Liver (tissue), 9 donors: Measurements from ENCODE around the gene ZBTB45. TPM values are rescaled to one million over a fixed set of nuclear protein-coding genes. Genes with fewer than 3 reads are reported as not detected.

Experiments used
- DNase-seq: peaks from one replicate; pipeline ENCODE4 v3.0.0-alpha.2; 2017; ENCODE audit warnings: low spot score
- H3K27ac ChIP-seq, 2 donors: one replicate each; pipeline ENCODE4 v1.7.0; 2013; ENCODE audit warnings: inconsistent platforms in 2 of 2, low read length in 2 of 2, control low read depth in 1 of 2, low read depth in 1 of 2, mild to moderate bottlenecking in 1 of 2
- H3K27me3 ChIP-seq, 4 donors: one replicate each; pipeline versions ENCODE4 v1.6.1 to v1.7.0; 2013; ENCODE audit warnings: low read length in 3 of 4, inconsistent platforms in 1 of 4, mild to moderate bottlenecking in 1 of 4, moderate library complexity in 1 of 4; ENCODE audit not compliant: control insufficient read depth in 4 of 4, insufficient read depth in 4 of 4
- H3K36me3 ChIP-seq, 4 donors: one replicate each; pipeline versions ENCODE4 v1.6.1 to v1.7.0; 2013; ENCODE audit warnings: low read length in 3 of 4, mild to moderate bottlenecking in 3 of 4, low read depth in 1 of 4, moderate library complexity in 1 of 4; ENCODE audit not compliant: control insufficient read depth in 4 of 4, insufficient read depth in 3 of 4
- H3K4me1 ChIP-seq, 4 donors: one replicate each; pipeline versions ENCODE4 v1.6.1 to v1.7.0; 2013; ENCODE audit warnings: low read length in 3 of 4, mild to moderate bottlenecking in 3 of 4, moderate library complexity in 1 of 4; ENCODE audit not compliant: control insufficient read depth in 4 of 4, insufficient read depth in 4 of 4
- H3K4me3 ChIP-seq, 3 donors: one replicate each; pipeline versions ENCODE4 v1.6.1 to v1.7.0; 2013; ENCODE audit warnings: low read length in 3 of 3, control low read depth in 1 of 3, low read depth in 1 of 3, mild to moderate bottlenecking in 1 of 3
- H3K9ac ChIP-seq, 2 donors: one replicate each; pipeline ENCODE4 v1.7.0; 2013; ENCODE audit warnings: low read length in 2 of 2, mild to moderate bottlenecking in 2 of 2, moderate library complexity in 2 of 2, control low read depth in 1 of 2, low read depth in 1 of 2
- H3K9me3 ChIP-seq, 4 donors: one replicate each; pipeline versions ENCODE4 v1.6.1 to v1.7.0; 2013; ENCODE audit warnings: low read length in 3 of 4; ENCODE audit not compliant: control insufficient read depth in 4 of 4
- EGR1 ChIP-seq, 2 donors: IDR thresholded peaks; 2 replicates each; pipeline ENCODE4 v1.6.1; 2016 to 2018; ENCODE audit warnings: antibody characterized with exemption in 2 of 2, low read depth in 2 of 2
- FOXA1 ChIP-seq: IDR thresholded peaks from 2 replicates; pipeline ENCODE4 v1.6.1; 2016; ENCODE audit warnings: antibody characterized with exemption
- FOXA2 ChIP-seq: IDR thresholded peaks from 2 replicates; pipeline ENCODE4 v1.6.1; 2016; ENCODE audit warnings: antibody characterized with exemption
- GABPA ChIP-seq, 2 donors: IDR thresholded peaks in 1 of 2; conservative IDR thresholded peaks in 1 of 2; 2 replicates each; pipeline ENCODE4 v1.6.1; 2016; ENCODE audit warnings: antibody characterized with exemption in 2 of 2, mild to moderate bottlenecking in 1 of 2, moderate library complexity in 1 of 2
- HNF4A ChIP-seq, 2 donors: conservative IDR thresholded peaks; 2 replicates each; pipeline ENCODE4 v1.6.1; 2016; ENCODE audit warnings: antibody characterized with exemption in 2 of 2, mild to moderate bottlenecking in 2 of 2
- HNF4G ChIP-seq: IDR thresholded peaks from 2 replicates; pipeline ENCODE4 v1.6.1; 2016; ENCODE audit warnings: antibody characterized with exemption
- JUND ChIP-seq, 2 donors: IDR thresholded peaks; 2 replicates each; pipeline ENCODE4 v1.6.1; 2016; ENCODE audit warnings: antibody characterized with exemption in 2 of 2
- NR2F2 ChIP-seq: IDR thresholded peaks from 2 replicates; pipeline ENCODE4 v1.6.1; 2016; ENCODE audit warnings: antibody characterized with exemption
- RAD21 ChIP-seq, 2 donors: IDR thresholded peaks; 2 replicates each; pipeline ENCODE4 v1.6.1; 2016; ENCODE audit warnings: antibody characterized with exemption in 2 of 2, mild to moderate bottlenecking in 2 of 2
- RXRA ChIP-seq, 2 donors: IDR thresholded peaks; 2 replicates each; pipeline ENCODE4 v1.6.1; 2017 to 2018; ENCODE audit warnings: antibody characterized with exemption in 2 of 2, mild to moderate bottlenecking in 1 of 2
- SP1 ChIP-seq: IDR thresholded peaks from 2 replicates; pipeline ENCODE4 v1.6.1; 2018; ENCODE audit warnings: antibody characterized with exemption, mild to moderate bottlenecking
- YY1 ChIP-seq: IDR thresholded peaks from 2 replicates; pipeline ENCODE4 v1.6.1; 2016; ENCODE audit warnings: antibody characterized with exemption, mild to moderate bottlenecking
- WGBS: extraction: QIAGEN DNeasy Blood & Tissue Kit; methylation state at CpG from one replicate; pipeline ENCODE4 v1.1.7; 2013; 5-methylcytosine and 5-hydroxymethylcytosine counted together
- polyA plus RNA-seq, 2 donors: library from polyadenylated mRNA; stranded (reverse) in 1 of 2; unstranded in 1 of 2; fragments of 200-250 nt in 1 of 2; fragments of >200 nt in 1 of 2; fragmentation: Nextera tagmentation in 1 of 2; extraction: Ambion mirVana in 1 of 2; gene quantifications; one replicate each; pipeline versions ENCODE4 v1.2.1 to v1.2.3, GENCODE V29; 2013 to 2015
- total RNA-seq, 2 donors: library from RNA; depleted of rRNA; stranded (reverse); fragments of >200 nt; gene quantifications; one replicate each; pipeline ENCODE4 v1.2.3, GENCODE V29; 2014
- TF ChIP-seq, protein P1 (sequence below): fragments of 150-350 bp; IDR thresholded peaks from 2 replicates; pipeline ENCODE4 v1.5.1; 2017; ENCODE audit warnings: improper control_type of control experiment, low read depth, low read length; ENCODE audit not compliant: missing input control
- TF ChIP-seq, protein P2 (sequence below): IDR thresholded peaks from 2 replicates; pipeline ENCODE4 v1.6.1; 2016; ENCODE audit warnings: antibody characterized with exemption
- TF ChIP-seq, protein P3 (sequence below): IDR thresholded peaks from 2 replicates; pipeline ENCODE4 v1.6.1; 2016; ENCODE audit warnings: antibody characterized with exemption
- TF ChIP-seq, protein P4 (sequence below): IDR thresholded peaks from 2 replicates; pipeline ENCODE4 v1.6.1; 2016; ENCODE audit warnings: antibody characterized with exemption
- TF ChIP-seq, protein P5 (sequence below): IDR thresholded peaks from 2 replicates; pipeline ENCODE4 v1.6.1; 2016; ENCODE audit warnings: antibody characterized with exemption, mild to moderate bottlenecking
- donor health status: healthy.
- donor health status: healthy.
- donor health status: healthy.
- donor health status: healthy.
- donor health status: healthy.

Gene ZBTB45
- total and polyA plus RNA-seq, 4 donors, result 2.1 to 4.0 (median 2.7) TPM

DNA sequence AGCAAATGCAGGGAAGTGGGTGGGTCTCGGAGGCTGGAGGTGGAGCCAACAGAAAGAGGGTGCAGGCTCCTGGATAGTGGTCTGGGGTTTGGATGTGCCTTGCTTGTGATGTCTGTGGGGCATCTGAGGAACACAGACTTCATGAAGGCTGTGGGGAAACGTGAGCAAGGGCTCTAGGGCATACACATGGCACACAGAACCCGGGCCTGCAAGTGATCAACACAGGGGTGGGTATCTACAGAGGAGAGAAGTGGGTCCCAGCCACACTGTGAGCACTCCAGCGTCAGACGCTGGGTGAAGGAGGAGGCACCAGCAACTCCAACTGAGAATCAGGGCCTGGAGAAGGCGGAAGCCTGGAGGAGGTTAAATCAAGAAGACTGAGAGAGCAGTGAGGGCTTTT is 44.2 kb upstream of the ZBTB45 start:
- peaks cover 24 to 36% (median 32%) of the 10 kb centered on the region in 4 donors for H3K4me1 ChIP-seq
- WGBS, result 76% methylated on average over 6 of the region's 6 CpGs
- TF ChIP-seq RXRA (IDR thresholded peaks at IDR 0.05) (no peak), FOXA1 (no peak), JUND (IDR thresholded peaks at IDR 0.05) (no peak), FOXA2 (no peak), RAD21 (IDR thresholded peaks at IDR 0.05) (no peak), YY1 (no peak), NR2F2 (no peak), GABPA (IDR thresholded peaks at IDR 0.05 in 1 of 2, conservative IDR thresholded peaks at IDR 0.05 in 1 of 2) (no peak), SP1 (no peak), EGR1 (IDR thresholded peaks at IDR 0.05; ENCODE audit: low read depth in 2 of 2) (no peak)
- TF ChIP-seq, protein P1, sequence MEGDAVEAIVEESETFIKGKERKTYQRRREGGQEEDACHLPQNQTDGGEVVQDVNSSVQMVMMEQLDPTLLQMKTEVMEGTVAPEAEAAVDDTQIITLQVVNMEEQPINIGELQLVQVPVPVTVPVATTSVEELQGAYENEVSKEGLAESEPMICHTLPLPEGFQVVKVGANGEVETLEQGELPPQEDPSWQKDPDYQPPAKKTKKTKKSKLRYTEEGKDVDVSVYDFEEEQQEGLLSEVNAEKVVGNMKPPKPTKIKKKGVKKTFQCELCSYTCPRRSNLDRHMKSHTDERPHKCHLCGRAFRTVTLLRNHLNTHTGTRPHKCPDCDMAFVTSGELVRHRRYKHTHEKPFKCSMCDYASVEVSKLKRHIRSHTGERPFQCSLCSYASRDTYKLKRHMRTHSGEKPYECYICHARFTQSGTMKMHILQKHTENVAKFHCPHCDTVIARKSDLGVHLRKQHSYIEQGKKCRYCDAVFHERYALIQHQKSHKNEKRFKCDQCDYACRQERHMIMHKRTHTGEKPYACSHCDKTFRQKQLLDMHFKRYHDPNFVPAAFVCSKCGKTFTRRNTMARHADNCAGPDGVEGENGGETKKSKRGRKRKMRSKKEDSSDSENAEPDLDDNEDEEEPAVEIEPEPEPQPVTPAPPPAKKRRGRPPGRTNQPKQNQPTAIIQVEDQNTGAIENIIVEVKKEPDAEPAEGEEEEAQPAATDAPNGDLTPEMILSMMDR, result no peak
- TF ChIP-seq, protein P2, sequence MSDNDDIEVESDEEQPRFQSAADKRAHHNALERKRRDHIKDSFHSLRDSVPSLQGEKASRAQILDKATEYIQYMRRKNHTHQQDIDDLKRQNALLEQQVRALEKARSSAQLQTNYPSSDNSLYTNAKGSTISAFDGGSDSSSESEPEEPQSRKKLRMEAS, result no peak
- TF ChIP-seq, protein P3, sequence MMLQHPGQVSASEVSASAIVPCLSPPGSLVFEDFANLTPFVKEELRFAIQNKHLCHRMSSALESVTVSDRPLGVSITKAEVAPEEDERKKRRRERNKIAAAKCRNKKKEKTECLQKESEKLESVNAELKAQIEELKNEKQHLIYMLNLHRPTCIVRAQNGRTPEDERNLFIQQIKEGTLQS, result no peak
- TF ChIP-seq, protein P4, sequence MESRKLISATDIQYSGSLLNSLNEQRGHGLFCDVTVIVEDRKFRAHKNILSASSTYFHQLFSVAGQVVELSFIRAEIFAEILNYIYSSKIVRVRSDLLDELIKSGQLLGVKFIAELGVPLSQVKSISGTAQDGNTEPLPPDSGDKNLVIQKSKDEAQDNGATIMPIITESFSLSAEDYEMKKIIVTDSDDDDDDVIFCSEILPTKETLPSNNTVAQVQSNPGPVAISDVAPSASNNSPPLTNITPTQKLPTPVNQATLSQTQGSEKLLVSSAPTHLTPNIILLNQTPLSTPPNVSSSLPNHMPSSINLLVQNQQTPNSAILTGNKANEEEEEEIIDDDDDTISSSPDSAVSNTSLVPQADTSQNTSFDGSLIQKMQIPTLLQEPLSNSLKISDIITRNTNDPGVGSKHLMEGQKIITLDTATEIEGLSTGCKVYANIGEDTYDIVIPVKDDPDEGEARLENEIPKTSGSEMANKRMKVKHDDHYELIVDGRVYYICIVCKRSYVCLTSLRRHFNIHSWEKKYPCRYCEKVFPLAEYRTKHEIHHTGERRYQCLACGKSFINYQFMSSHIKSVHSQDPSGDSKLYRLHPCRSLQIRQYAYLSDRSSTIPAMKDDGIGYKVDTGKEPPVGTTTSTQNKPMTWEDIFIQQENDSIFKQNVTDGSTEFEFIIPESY, result no peak
- TF ChIP-seq, protein P5, sequence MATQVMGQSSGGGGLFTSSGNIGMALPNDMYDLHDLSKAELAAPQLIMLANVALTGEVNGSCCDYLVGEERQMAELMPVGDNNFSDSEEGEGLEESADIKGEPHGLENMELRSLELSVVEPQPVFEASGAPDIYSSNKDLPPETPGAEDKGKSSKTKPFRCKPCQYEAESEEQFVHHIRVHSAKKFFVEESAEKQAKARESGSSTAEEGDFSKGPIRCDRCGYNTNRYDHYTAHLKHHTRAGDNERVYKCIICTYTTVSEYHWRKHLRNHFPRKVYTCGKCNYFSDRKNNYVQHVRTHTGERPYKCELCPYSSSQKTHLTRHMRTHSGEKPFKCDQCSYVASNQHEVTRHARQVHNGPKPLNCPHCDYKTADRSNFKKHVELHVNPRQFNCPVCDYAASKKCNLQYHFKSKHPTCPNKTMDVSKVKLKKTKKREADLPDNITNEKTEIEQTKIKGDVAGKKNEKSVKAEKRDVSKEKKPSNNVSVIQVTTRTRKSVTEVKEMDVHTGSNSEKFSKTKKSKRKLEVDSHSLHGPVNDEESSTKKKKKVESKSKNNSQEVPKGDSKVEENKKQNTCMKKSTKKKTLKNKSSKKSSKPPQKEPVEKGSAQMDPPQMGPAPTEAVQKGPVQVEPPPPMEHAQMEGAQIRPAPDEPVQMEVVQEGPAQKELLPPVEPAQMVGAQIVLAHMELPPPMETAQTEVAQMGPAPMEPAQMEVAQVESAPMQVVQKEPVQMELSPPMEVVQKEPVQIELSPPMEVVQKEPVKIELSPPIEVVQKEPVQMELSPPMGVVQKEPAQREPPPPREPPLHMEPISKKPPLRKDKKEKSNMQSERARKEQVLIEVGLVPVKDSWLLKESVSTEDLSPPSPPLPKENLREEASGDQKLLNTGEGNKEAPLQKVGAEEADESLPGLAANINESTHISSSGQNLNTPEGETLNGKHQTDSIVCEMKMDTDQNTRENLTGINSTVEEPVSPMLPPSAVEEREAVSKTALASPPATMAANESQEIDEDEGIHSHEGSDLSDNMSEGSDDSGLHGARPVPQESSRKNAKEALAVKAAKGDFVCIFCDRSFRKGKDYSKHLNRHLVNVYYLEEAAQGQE, result no peak
- H3K27me3 ChIP-seq, result no peaks in the 10 kb centered on the region
- no peak overlapping the region for H3K27ac ChIP-seq
- peaks cover 0 to 3% (median 2%) of the 10 kb centered on the region in 4 donors for H3K36me3 ChIP-seq
- DNase-seq, result no peak
- no peak overlapping the region for H3K4me3 ChIP-seq
- H3K9ac ChIP-seq, result no peak overlapping the region
- no peaks in the 10 kb centered on the region for H3K9me3 ChIP-seq

DNA sequence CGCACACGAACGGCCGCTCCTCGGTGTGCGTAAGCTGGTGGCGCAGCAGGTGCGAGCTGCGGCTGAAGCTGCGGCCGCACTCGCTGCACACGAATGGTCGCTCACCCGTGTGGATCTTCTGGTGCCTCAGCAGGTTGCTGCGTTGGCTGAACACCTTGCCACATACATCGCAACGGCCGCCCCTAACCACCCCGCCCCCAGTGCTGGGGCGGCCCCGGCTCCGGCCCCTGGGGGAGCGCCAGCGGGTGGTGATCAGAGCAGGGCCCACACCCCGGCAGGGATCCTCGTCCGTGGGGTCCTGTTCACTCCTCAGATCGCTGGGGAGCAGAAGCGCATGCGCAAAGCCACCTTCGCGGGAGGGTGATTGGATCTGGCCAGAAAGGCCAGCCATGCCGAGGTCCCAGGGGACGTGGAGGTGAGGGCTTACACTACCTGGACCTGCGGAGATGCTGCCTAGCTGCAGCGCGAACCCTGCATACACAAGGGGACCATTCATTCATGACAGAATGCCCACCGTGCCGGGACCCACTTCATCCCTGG is 43.5 kb upstream of the ZBTB45 start:
- Histone ChIP-seq H3K9me3 (no peaks in the 10 kb centered on the region), H3K36me3 (peaks cover 0 to 3% (median 2%) of the 10 kb centered on the region in 4 donors), H3K27ac (no peak overlapping the region), H3K27me3 (no peaks in the 10 kb centered on the region), H3K9ac (no peak overlapping the region), H3K4me3 (peak overlapping the region in 2 of 3 donors; percentile 16 to 20), H3K4me1 (peaks cover 24 to 36% (median 32%) of the 10 kb centered on the region in 4 donors)
- WGBS, result 6% methylated on average over 40 of the region's 40 CpGs
- no peak for DNase-seq
- TF ChIP-seq SP1, result no peak
- TF ChIP-seq, protein P2, result no peak
- no peak for TF ChIP-seq HNF4G
- no peak for TF ChIP-seq EGR1 (IDR thresholded peaks at IDR 0.05; ENCODE audit: low read depth in 2 of 2)
- TF ChIP-seq RAD21 (IDR thresholded peaks at IDR 0.05), result no peak
- TF ChIP-seq JUND (IDR thresholded peaks at IDR 0.05), result no peak
- TF ChIP-seq RXRA (IDR thresholded peaks at IDR 0.05), result no peak
- no peak for TF ChIP-seq HNF4A (conservative IDR thresholded peaks at IDR 0.05)
- no peak for TF ChIP-seq FOXA2
- TF ChIP-seq, protein P3, result no peak
- TF ChIP-seq, protein P4, result no peak
- TF ChIP-seq GABPA (IDR thresholded peaks at IDR 0.05 in 1 of 2, conservative IDR thresholded peaks at IDR 0.05 in 1 of 2), result no peak
- TF ChIP-seq FOXA1, result no peak
- TF ChIP-seq YY1, result no peak
